Measurements from ENCODE around the gene CERS6. TPM values are rescaled to one million over a fixed set of nuclear protein-coding genes. Genes with fewer than 3 reads are reported as not detected.

The CERS6 gene
- polyA plus RNA-seq, 3 donors, result 7.6 to 17.7 (median 15.6) TPM

DNA sequence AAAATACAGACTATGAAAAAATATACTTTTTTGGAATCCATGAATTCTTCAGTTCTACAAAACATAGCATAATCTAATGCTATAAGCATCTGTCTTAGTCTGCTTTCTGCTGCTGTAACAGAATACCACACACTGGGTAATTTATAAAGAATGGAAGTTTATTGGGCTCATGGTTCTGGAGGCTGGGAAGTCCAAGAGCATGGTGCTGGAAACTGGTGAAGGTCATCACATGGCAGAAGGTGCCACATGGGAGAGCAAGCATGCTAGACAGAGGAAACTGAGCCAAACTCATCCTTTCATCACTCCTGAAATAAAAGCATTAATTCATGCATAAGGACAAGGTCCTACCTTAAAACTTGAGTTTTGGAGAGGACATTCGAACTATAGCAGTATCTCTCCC lies 319.8 kb downstream of the CERS6 start:
- no peak for DNase-seq
- Histone ChIP-seq H2AFZ (ENCODE audit: insufficient read depth, low read depth, low read length, poor library complexity, severe bottlenecking) (no peak overlapping the region), H3K36me3 (replicated peaks in 1 of 2; ENCODE audit: control insufficient read depth in 1 of 2, insufficient read depth in 2 of 2, low read length in 2 of 2) (peaks cover 6 to 34% of the 10 kb centered on the region in 2 donors), H3K9ac (ENCODE audit: insufficient read depth, low read length, poor library complexity, severe bottlenecking) (no peak overlapping the region), H3K79me2 (ENCODE audit: insufficient read depth, low read length) (no peaks in the 10 kb centered on the region), H3K27ac (ENCODE audit: low read depth in 1 of 2, low read length in 2 of 2) (no peak overlapping the region), H3K27me3 (ENCODE audit: control insufficient read depth in 2 of 2, insufficient read depth in 2 of 2, low read length in 2 of 2) (no peaks in the 10 kb centered on the region), H3K4me2 (replicated peaks; ENCODE audit: extremely low read depth, low read length, poor library complexity, severe bottlenecking) (no peak overlapping the region), H3K4me1 (ENCODE audit: control insufficient read depth in 1 of 2, insufficient read depth in 2 of 2, low read length in 2 of 2) (no peaks in the 10 kb centered on the region), H3K4me3 (replicated peaks in 1 of 3; ENCODE audit: low read depth in 2 of 3, low read length in 3 of 3) (no peak overlapping the region), H4K20me1 (ENCODE audit: insufficient read depth, low read length) (no peaks in the 10 kb centered on the region), H3K9me3 (replicated peaks in 1 of 2; ENCODE audit: control insufficient read depth in 1 of 2, insufficient read depth in 1 of 2, low read length in 2 of 2) (peaks cover 0 to 7% of the 10 kb centered on the region in 2 donors)
- Mint-ChIP-seq H3K27me3 (ENCODE audit: low read depth in 3 of 3) (no peaks in the 10 kb centered on the region), H3K9me3 (peaks cover 5 to 11% (median 6%) of the 10 kb centered on the region in 7 donors), H3K4me3 (no peak overlapping the region), H3K27ac (no peak overlapping the region), H3K36me3 (peaks cover 31 to 33% of the 10 kb centered on the region in 2 donors), H3K4me1 (no peaks in the 10 kb centered on the region)
- intact Hi-C loops (cut with micrococcal nuclease), result no loop called here
- 0% methylated on average over 1 of the region's 1 CpG for WGBS (ENCODE audit: insufficient coverage)
- TF ChIP-seq, protein P1, sequence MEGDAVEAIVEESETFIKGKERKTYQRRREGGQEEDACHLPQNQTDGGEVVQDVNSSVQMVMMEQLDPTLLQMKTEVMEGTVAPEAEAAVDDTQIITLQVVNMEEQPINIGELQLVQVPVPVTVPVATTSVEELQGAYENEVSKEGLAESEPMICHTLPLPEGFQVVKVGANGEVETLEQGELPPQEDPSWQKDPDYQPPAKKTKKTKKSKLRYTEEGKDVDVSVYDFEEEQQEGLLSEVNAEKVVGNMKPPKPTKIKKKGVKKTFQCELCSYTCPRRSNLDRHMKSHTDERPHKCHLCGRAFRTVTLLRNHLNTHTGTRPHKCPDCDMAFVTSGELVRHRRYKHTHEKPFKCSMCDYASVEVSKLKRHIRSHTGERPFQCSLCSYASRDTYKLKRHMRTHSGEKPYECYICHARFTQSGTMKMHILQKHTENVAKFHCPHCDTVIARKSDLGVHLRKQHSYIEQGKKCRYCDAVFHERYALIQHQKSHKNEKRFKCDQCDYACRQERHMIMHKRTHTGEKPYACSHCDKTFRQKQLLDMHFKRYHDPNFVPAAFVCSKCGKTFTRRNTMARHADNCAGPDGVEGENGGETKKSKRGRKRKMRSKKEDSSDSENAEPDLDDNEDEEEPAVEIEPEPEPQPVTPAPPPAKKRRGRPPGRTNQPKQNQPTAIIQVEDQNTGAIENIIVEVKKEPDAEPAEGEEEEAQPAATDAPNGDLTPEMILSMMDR (IDR thresholded peaks at IDR 0.05), result no peak

DNA sequence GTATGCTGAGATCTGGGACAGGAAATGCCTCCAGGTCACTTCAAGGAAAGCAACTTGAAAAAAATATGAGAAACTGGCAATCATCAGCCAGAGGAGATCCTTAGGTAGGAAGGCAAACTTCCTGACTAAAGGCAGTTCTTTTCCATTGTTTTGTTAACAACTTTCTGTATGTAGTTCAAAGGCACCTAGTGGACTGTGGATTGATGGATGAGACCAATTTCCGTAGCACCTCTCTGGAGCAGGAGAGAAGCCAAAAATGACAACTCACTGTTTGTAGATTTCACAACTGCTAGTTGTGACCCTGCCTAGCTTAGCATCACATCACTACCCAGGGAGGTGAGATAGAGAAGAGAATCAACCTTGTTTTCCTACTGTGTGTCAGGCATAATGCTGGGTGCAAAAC lies 324.6 kb downstream of the CERS6 start:
- no peaks in the 10 kb centered on the region for H3K27me3 ChIP-seq (ENCODE audit: control insufficient read depth in 2 of 2, insufficient read depth in 2 of 2, low read length in 2 of 2)
- no peak overlapping the region for H2AFZ ChIP-seq (ENCODE audit: insufficient read depth, low read depth, low read length, poor library complexity, severe bottlenecking)
- Mint-ChIP-seq H3K27ac (no peak overlapping the region), H3K36me3 (peaks cover 0 to 2% of the 10 kb centered on the region in 2 donors), H3K4me1 (no peaks in the 10 kb centered on the region), H3K27me3 (ENCODE audit: low read depth in 3 of 3) (peaks cover 0 to 2% (median 0%) of the 10 kb centered on the region in 3 donors), H3K4me3 (no peak overlapping the region), H3K9me3 (peaks cover 3 to 8% (median 7%) of the 10 kb centered on the region in 7 donors)
- WGBS (ENCODE audit: insufficient coverage), result no CpG with 5 or more reads among the region's 1 CpG
- H3K4me2 ChIP-seq (replicated peaks; ENCODE audit: extremely low read depth, low read length, poor library complexity, severe bottlenecking), result no peak overlapping the region
- peaks cover 0 to 7% of the 10 kb centered on the region in 2 donors for H3K9me3 ChIP-seq (replicated peaks in 1 of 2; ENCODE audit: control insufficient read depth in 1 of 2, insufficient read depth in 1 of 2, low read length in 2 of 2)
- TF ChIP-seq, protein P1 (IDR thresholded peaks at IDR 0.05), result no peak
- DNase-seq, result no peak
- H3K36me3 ChIP-seq (replicated peaks in 1 of 2; ENCODE audit: control insufficient read depth in 1 of 2, insufficient read depth in 2 of 2, low read length in 2 of 2), result no peaks in the 10 kb centered on the region
- H3K9ac ChIP-seq (ENCODE audit: insufficient read depth, low read length, poor library complexity, severe bottlenecking), result no peak overlapping the region
- no peaks in the 10 kb centered on the region for H4K20me1 ChIP-seq (ENCODE audit: insufficient read depth, low read length)
- H3K27ac ChIP-seq (ENCODE audit: low read depth in 1 of 2, low read length in 2 of 2), result no peak overlapping the region
- intact Hi-C loops (cut with micrococcal nuclease), result no loop called here
- no peaks in the 10 kb centered on the region for H3K79me2 ChIP-seq (ENCODE audit: insufficient read depth, low read length)
- H3K4me3 ChIP-seq (replicated peaks in 1 of 3; ENCODE audit: low read depth in 2 of 3, low read length in 3 of 3), result no peak overlapping the region
- no peaks in the 10 kb centered on the region for H3K4me1 ChIP-seq (ENCODE audit: control insufficient read depth in 1 of 2, insufficient read depth in 2 of 2, low read length in 2 of 2)
